ENCODE measurements around the gene C1QTNF9. TPM values are rescaled to one million over a fixed set of nuclear protein-coding genes. Genes with fewer than 3 reads are reported as not detected.

C1QTNF9 gene
- total and polyA plus RNA-seq, 4 donors = 0.10 to 0.25 (median 0.19) TPM; not detected in 1

DNA sequence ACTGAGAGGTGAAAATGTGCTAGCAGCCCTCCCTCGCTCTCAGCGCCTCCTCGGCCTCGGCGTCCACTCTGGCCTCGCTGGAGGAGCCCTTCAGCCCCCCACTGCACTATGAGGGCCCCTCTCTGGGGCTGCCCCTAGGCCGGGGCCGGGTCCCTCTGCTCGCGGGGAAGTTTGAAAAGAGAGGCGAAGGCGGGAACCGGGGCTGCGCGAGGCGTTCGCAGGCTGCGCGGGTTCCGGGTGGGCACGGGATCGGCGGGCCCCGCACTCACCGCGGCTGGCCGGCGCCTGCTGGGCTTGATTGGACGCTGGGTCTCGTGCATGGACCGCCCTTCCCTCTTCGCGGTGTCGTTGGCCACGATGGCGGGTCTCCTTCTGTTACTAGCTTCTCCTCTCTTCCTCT, 29.3 kb downstream of the C1QTNF9 start:
- no peaks in the 10 kb centered on the region for H3K4me1 ChIP-seq (ENCODE audit: control insufficient read depth in 4 of 4, insufficient read depth in 4 of 4, low read length in 3 of 4)

DNA sequence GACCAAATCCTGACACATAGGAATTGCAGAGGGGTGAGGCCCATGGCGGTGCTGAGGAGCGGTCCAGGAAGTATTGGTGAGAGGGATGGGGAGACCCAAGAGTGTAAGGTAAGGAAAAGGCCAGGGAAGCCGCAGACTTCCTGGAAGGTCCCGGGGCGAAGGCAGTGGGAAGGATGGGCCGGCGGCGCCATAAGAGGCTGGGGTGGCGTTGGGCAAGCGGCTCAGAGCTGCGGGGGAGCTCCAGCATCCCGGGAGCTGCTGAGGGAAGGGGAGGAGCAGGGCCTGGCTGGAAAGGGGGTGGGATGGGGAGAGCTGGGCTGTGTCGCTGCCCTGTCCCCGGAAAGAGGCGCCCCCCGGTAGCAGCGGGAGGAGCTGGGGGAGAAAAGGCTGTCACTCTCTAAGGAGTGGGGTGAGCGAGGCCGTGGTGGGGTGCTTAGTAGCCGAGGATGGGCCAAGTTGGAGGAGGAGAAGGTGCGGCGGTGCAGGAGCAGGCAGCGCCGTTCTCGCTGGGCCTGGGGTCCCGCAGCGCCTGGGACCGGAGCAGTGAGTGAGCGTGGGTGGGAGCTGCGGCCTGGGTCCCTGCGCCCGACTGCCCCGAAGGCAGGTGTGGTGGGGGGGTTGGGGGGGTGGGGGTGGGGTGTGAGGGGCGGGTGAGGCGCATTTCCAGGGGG, 30.7 kb downstream of the C1QTNF9 start:
- Histone ChIP-seq H3K9me3 (ENCODE audit: control insufficient read depth in 4 of 4, low read length in 3 of 4) (no peaks in the 10 kb centered on the region), H3K27ac (ENCODE audit: low read depth in 1 of 2, low read length in 2 of 2) (no peak overlapping the region), H3K27me3 (ENCODE audit: control insufficient read depth in 4 of 4, insufficient read depth in 4 of 4, low read length in 3 of 4) (peaks cover 0 to 3% (median 0%) of the 10 kb centered on the region in 4 donors), H3K36me3 (ENCODE audit: control insufficient read depth in 4 of 4, insufficient read depth in 3 of 4, low read depth in 1 of 4, low read length in 3 of 4) (no peaks in the 10 kb centered on the region), H3K4me3 (ENCODE audit: low read depth in 1 of 3, low read length in 3 of 3) (no peak overlapping the region), H3K9ac (ENCODE audit: low read depth in 1 of 2, low read length in 2 of 2) (no peak overlapping the region), H3K4me1 (ENCODE audit: control insufficient read depth in 4 of 4, insufficient read depth in 4 of 4, low read length in 3 of 4) (no peaks in the 10 kb centered on the region)
- no peak for DNase-seq (ENCODE audit: low spot score)
- 69% methylated on average over 35 of the region's 35 CpGs for WGBS
- TF ChIP-seq RAD21 (IDR thresholded peaks at IDR 0.05) (no peak), HNF4A (conservative IDR thresholded peaks at IDR 0.05) (no peak), RXRA (IDR thresholded peaks at IDR 0.05) (no peak), HNF4G (IDR thresholded peaks at IDR 0.05) (no peak), FOXA2 (IDR thresholded peaks at IDR 0.05) (no peak), SP1 (IDR thresholded peaks at IDR 0.05) (no peak), JUND (IDR thresholded peaks at IDR 0.05) (no peak), FOXA1 (IDR thresholded peaks at IDR 0.05) (no peak), NR2F2 (IDR thresholded peaks at IDR 0.05) (no peak)
- TF ChIP-seq, protein P1, sequence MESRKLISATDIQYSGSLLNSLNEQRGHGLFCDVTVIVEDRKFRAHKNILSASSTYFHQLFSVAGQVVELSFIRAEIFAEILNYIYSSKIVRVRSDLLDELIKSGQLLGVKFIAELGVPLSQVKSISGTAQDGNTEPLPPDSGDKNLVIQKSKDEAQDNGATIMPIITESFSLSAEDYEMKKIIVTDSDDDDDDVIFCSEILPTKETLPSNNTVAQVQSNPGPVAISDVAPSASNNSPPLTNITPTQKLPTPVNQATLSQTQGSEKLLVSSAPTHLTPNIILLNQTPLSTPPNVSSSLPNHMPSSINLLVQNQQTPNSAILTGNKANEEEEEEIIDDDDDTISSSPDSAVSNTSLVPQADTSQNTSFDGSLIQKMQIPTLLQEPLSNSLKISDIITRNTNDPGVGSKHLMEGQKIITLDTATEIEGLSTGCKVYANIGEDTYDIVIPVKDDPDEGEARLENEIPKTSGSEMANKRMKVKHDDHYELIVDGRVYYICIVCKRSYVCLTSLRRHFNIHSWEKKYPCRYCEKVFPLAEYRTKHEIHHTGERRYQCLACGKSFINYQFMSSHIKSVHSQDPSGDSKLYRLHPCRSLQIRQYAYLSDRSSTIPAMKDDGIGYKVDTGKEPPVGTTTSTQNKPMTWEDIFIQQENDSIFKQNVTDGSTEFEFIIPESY (IDR thresholded peaks at IDR 0.05) = no peak
- TF ChIP-seq, protein P2, sequence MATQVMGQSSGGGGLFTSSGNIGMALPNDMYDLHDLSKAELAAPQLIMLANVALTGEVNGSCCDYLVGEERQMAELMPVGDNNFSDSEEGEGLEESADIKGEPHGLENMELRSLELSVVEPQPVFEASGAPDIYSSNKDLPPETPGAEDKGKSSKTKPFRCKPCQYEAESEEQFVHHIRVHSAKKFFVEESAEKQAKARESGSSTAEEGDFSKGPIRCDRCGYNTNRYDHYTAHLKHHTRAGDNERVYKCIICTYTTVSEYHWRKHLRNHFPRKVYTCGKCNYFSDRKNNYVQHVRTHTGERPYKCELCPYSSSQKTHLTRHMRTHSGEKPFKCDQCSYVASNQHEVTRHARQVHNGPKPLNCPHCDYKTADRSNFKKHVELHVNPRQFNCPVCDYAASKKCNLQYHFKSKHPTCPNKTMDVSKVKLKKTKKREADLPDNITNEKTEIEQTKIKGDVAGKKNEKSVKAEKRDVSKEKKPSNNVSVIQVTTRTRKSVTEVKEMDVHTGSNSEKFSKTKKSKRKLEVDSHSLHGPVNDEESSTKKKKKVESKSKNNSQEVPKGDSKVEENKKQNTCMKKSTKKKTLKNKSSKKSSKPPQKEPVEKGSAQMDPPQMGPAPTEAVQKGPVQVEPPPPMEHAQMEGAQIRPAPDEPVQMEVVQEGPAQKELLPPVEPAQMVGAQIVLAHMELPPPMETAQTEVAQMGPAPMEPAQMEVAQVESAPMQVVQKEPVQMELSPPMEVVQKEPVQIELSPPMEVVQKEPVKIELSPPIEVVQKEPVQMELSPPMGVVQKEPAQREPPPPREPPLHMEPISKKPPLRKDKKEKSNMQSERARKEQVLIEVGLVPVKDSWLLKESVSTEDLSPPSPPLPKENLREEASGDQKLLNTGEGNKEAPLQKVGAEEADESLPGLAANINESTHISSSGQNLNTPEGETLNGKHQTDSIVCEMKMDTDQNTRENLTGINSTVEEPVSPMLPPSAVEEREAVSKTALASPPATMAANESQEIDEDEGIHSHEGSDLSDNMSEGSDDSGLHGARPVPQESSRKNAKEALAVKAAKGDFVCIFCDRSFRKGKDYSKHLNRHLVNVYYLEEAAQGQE (IDR thresholded peaks at IDR 0.05) = no peak

More for the DNA sequence above, 29.3 kb downstream of the C1QTNF9 start:
- H3K36me3 ChIP-seq (ENCODE audit: control insufficient read depth in 4 of 4, insufficient read depth in 3 of 4, low read depth in 1 of 4, low read length in 3 of 4) = no peaks in the 10 kb centered on the region
- H3K9me3 ChIP-seq (ENCODE audit: control insufficient read depth in 4 of 4, low read length in 3 of 4) = no peaks in the 10 kb centered on the region
- H3K27ac ChIP-seq (ENCODE audit: low read depth in 1 of 2, low read length in 2 of 2) = no peak overlapping the region
- 94% methylated on average over 36 of the region's 36 CpGs for WGBS
- H3K4me3 ChIP-seq (ENCODE audit: low read depth in 1 of 3, low read length in 3 of 3) = no peak overlapping the region
- DNase-seq (ENCODE audit: low spot score) = no peak
- H3K27me3 ChIP-seq (ENCODE audit: control insufficient read depth in 4 of 4, insufficient read depth in 4 of 4, low read length in 3 of 4) = peaks cover 0 to 3% (median 0%) of the 10 kb centered on the region in 4 donors
- H3K9ac ChIP-seq (ENCODE audit: low read depth in 1 of 2, low read length in 2 of 2) = no peak overlapping the region
- TF ChIP-seq JUND (IDR thresholded peaks at IDR 0.05) = no peak
- no peak for TF ChIP-seq RXRA (IDR thresholded peaks at IDR 0.05)
- TF ChIP-seq, protein P3, sequence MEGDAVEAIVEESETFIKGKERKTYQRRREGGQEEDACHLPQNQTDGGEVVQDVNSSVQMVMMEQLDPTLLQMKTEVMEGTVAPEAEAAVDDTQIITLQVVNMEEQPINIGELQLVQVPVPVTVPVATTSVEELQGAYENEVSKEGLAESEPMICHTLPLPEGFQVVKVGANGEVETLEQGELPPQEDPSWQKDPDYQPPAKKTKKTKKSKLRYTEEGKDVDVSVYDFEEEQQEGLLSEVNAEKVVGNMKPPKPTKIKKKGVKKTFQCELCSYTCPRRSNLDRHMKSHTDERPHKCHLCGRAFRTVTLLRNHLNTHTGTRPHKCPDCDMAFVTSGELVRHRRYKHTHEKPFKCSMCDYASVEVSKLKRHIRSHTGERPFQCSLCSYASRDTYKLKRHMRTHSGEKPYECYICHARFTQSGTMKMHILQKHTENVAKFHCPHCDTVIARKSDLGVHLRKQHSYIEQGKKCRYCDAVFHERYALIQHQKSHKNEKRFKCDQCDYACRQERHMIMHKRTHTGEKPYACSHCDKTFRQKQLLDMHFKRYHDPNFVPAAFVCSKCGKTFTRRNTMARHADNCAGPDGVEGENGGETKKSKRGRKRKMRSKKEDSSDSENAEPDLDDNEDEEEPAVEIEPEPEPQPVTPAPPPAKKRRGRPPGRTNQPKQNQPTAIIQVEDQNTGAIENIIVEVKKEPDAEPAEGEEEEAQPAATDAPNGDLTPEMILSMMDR (IDR thresholded peaks at IDR 0.05; ENCODE audit: low read depth, low read length, missing input control) = no peak

Measured in liver (tissue), 9 donors.